DMS153 treated with DMSO at 0.1 percent for 48 hours (cell line): ENCODE results near the gene MAGEA2B.
"Not testable (repeated sequence)": the region's sequence is repeated elsewhere in the genome, so short reads cannot be mapped to it uniquely, and the experiment has no call there.

ENCODE experiments used
- DNase-seq: peaks from one replicate; lab custom pipeline; 2025; ENCODE audit not compliant: unreplicated experiment; lab: John Stamatoyannopoulos, UW

Gene MAGEA2B

DNA sequence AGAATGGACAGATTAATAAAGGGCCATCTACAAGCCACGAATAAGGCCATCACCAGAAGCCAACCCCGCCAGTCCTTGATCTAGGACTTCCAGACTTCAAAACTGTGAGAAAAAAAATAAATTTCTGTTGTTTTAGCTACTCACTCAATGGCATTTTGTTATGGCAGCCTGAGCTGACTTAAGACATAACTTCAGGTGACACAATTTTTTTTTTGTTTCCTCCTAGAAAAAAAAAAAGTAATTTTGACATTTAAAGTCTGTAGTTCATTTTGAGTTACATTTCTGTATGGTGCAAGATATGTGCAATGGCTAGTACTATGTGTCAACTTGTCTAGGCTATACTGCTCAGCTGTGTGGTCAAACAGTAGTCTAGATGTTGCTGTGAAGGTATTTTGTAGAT is 44.5 kb downstream of the MAGEA2B start, which contains the start of gene CSAG3:
Gene CSAG3, plus strand, starts transcription at position 301 of the 400 bp plus-strand sequence.
- DNase-seq, result not testable (repeated sequence)

DNA sequence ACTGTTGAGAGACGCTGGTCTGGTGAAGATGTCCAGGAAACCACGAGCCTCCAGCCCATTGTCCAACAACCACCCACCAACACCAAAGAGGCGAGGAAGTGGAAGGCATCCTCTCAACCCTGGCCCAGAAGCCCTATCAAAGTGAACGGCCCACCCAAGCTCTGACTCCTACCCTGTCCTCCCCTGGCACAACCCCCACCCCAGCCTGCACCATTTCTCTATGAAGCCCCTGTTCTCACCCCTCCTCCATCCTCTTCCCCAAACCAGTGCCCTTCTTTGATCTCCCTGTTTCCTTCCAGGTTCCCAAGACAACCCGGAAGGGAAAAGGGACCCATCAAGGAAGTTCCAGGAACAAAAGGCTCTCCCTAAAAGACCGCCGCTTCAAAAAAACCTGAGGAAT is 45.1 kb downstream of the MAGEA2B start:
- DNase-seq, result not testable (repeated sequence)

DNA sequence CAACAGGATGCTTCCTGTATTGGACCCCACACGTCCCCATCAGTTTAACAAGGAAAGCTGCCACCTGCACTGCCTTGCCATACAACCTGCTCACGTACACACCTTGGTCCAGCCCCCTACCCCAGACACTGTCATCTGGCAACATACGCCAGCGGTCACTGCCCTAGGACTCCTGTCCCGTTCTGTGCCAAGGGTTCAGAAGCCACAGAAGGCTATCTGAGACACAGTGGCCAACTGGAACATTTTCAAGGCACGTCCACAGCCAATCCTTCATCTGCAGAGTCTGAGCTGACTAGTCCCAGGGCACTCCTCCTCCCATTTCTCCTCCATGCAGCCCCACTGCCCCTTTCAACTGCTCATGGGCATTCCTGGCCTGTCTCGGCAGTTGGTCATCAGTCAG is 47.2 kb downstream of the MAGEA2B start:
- DNase-seq, result not testable (repeated sequence)

DNA sequence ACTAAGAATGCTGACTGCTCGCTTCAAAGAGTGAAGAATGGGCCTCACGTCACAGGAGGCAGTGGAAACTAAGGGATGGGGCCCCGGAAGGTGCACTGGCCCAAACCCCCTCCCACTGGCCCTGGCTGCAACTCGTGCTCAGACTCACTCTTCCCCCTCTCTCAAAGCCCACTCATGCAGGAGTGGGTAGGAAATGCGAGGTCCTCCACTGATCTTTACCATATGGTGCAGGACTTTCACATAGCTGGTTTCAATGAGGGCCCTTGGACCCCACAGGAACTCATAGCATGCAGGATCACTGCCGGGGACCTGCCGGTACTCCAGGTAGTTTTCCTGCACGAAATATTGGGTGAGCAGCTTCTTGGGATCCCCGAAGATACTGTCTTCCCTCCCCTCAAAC is 52.1 kb downstream of the MAGEA2B start:
- DNase-seq, result not testable (repeated sequence)
